Measurements from ENCODE around the gene MPPED1. TPM values are rescaled to one million over a fixed set of nuclear protein-coding genes. Genes with fewer than 3 reads are reported as not detected.

Gene MPPED1
- total RNA-seq, 1 donor from 2014 or later, result 1.7 TPM

GRCh38 chr22:43423046-43423445 is 11.2 kb downstream of the MPPED1 start:
- H3K4me3 Mint-ChIP-seq, result no peak overlapping the region
- H3K27ac Mint-ChIP-seq (ENCODE audit: unreplicated experiment), result no peak overlapping the region
- DNase-seq (ENCODE audit: low read depth, low spot score), result no peak
- no peaks in the 10 kb centered on the region for H3K36me3 Mint-ChIP-seq (ENCODE audit: low read depth)
- peaks cover 11% of the 10 kb centered on the region for H3K4me1 Mint-ChIP-seq
- H3K27me3 Mint-ChIP-seq (ENCODE audit: low read depth), result peaks cover 7% of the 10 kb centered on the region
- TF ChIP-seq, protein P1, sequence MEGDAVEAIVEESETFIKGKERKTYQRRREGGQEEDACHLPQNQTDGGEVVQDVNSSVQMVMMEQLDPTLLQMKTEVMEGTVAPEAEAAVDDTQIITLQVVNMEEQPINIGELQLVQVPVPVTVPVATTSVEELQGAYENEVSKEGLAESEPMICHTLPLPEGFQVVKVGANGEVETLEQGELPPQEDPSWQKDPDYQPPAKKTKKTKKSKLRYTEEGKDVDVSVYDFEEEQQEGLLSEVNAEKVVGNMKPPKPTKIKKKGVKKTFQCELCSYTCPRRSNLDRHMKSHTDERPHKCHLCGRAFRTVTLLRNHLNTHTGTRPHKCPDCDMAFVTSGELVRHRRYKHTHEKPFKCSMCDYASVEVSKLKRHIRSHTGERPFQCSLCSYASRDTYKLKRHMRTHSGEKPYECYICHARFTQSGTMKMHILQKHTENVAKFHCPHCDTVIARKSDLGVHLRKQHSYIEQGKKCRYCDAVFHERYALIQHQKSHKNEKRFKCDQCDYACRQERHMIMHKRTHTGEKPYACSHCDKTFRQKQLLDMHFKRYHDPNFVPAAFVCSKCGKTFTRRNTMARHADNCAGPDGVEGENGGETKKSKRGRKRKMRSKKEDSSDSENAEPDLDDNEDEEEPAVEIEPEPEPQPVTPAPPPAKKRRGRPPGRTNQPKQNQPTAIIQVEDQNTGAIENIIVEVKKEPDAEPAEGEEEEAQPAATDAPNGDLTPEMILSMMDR (conservative IDR thresholded peaks at IDR 0.05), result no peak
- H3K9me3 Mint-ChIP-seq, result no peaks in the 10 kb centered on the region

DNA sequence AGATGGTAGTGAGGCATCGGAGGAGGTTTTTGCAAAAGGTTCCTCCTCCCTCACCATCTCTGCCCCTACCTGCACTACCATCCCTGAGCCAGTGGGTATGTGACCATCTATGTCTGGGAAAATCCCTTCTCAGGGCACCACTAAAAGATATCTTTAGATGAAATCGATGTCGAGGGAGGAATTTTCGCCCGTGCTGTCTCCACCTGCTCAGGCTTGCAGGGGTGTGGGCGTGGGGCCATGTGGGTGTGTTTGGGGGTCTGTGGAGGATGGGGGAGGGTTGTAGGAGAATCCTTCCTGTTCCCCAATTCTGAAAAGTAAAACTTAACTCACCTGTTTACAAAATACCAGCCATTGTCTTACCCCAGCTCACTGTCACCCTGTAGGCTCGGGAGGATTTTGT is 12.4 kb downstream of the MPPED1 start:
- H3K27me3 Mint-ChIP-seq (ENCODE audit: low read depth), result peaks cover under 1% of the 10 kb centered on the region
- no peak overlapping the region for H3K27ac Mint-ChIP-seq (ENCODE audit: unreplicated experiment)
- no peak overlapping the region for H3K4me3 Mint-ChIP-seq
- no peaks in the 10 kb centered on the region for H3K9me3 Mint-ChIP-seq
- H3K36me3 Mint-ChIP-seq (ENCODE audit: low read depth), result no peaks in the 10 kb centered on the region
- TF ChIP-seq, protein P1 (conservative IDR thresholded peaks at IDR 0.05), result no peak
- no peak for DNase-seq (ENCODE audit: low read depth, low spot score)
- H3K4me1 Mint-ChIP-seq, result peaks cover 7% of the 10 kb centered on the region

DNA sequence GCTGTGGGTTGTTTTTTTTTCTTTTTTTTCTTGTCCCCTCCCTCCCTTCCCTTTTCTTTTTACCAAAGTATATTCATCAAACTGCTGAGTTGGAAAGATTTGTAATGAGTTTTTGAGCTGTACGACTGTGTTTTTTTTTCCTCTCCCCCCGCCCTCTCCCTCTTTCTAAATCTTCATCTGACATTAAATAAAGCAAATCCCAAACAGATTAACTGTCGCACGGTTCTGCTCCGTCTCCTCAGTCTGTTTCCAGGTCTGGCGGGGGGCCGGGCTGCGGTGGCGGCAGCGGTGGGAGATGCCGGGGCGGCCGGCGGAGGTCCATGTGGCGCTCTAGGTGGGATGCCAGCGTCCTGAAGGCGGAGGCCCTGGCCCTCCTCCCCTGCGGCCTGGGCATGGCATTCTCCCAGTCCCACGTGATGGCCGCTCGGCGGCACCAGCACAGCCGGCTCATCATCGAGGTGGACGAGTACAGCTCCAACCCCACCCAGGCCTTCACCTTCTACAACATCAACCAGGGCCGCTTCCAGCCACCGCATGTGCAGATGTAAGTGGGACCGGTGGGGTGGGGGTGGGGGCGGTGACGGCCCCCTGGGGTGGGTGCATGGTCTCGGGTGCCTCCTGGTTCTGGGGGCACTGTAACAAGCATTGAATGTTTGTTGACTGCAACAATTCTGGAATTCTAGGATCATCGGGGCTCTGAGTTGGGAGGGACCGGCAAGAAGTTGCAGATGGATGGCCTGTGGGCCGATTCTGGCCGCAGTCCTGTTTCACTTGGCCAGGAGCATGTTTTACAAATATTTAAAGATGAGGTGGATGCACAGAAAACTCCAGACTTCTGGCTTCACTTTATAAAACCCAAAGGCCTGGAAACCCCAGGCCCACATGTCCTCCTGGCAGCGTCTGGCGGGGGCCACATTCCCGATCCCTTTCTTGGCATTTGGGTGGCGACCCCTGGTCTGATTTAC is 13.1 kb downstream of the MPPED1 start:
- Mint-ChIP-seq H3K4me3 (no peak overlapping the region), H3K27ac (ENCODE audit: unreplicated experiment) (no peak overlapping the region), H3K27me3 (ENCODE audit: low read depth) (peaks cover 5% of the 10 kb centered on the region), H3K9me3 (no peaks in the 10 kb centered on the region), H3K36me3 (ENCODE audit: low read depth) (no peaks in the 10 kb centered on the region), H3K4me1 (peaks cover 6% of the 10 kb centered on the region)
- DNase-seq (ENCODE audit: low read depth, low spot score), result no peak
- TF ChIP-seq, protein P1 (conservative IDR thresholded peaks at IDR 0.05), result no peak

- H3K27ac Mint-ChIP-seq (ENCODE audit: unreplicated experiment), result no peak overlapping the region
- H3K36me3 Mint-ChIP-seq (ENCODE audit: low read depth), result no peaks in the 10 kb centered on the region
- no peak overlapping the region for H3K4me3 Mint-ChIP-seq
- DNase-seq (ENCODE audit: low read depth, low spot score), result no peak
- H3K27me3 Mint-ChIP-seq (ENCODE audit: low read depth), result peaks cover 12% of the 10 kb centered on the region
- H3K9me3 Mint-ChIP-seq, result no peaks in the 10 kb centered on the region
- TF ChIP-seq, protein P1 (conservative IDR thresholded peaks at IDR 0.05), result no peak
- peaks cover 6% of the 10 kb centered on the region for H3K4me1 Mint-ChIP-seq
Measured at GRCh38 chr22:43425976-43426785, 14.4 kb downstream of the MPPED1 start.

DNA sequence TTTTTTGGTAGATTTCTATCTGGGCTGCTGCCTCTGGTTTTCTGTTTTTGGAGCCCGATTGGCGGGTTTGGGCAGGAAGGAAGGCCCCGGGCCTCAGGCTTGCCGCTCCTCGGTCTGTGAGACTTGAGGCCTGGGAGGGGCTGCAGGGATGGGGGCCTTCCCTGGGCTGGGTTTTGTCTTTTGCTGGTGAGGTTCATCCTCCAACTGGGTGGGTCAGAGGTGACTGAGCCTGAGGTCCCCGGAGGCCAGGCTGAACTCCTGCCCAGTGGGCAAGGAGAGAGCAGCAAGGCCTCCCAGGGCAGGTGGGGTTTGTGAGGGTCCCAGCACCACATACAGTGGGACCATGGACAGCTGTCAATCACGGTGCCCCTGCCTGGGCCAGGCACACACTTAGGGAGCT is 15.0 kb downstream of the MPPED1 start:
- Mint-ChIP-seq H3K4me3 (no peak overlapping the region), H3K27ac (ENCODE audit: unreplicated experiment) (no peak overlapping the region), H3K9me3 (no peaks in the 10 kb centered on the region), H3K4me1 (peaks cover 6% of the 10 kb centered on the region), H3K36me3 (ENCODE audit: low read depth) (no peaks in the 10 kb centered on the region), H3K27me3 (ENCODE audit: low read depth) (peaks cover 18% of the 10 kb centered on the region)
- TF ChIP-seq, protein P1 (conservative IDR thresholded peaks at IDR 0.05), result no peak
- no peak for DNase-seq (ENCODE audit: low read depth, low spot score)
